Measurements from ENCODE around the gene PLXNA3. TPM values are rescaled to one million over a fixed set of nuclear protein-coding genes. Genes with fewer than 3 reads are reported as not detected.
A peak's percentile ranks its signal among the peaks of the same experiment; 100 is the strongest.

Gene PLXNA3
- total RNA-seq, 1 donor from 2014 or later = 128 TPM

DNA sequence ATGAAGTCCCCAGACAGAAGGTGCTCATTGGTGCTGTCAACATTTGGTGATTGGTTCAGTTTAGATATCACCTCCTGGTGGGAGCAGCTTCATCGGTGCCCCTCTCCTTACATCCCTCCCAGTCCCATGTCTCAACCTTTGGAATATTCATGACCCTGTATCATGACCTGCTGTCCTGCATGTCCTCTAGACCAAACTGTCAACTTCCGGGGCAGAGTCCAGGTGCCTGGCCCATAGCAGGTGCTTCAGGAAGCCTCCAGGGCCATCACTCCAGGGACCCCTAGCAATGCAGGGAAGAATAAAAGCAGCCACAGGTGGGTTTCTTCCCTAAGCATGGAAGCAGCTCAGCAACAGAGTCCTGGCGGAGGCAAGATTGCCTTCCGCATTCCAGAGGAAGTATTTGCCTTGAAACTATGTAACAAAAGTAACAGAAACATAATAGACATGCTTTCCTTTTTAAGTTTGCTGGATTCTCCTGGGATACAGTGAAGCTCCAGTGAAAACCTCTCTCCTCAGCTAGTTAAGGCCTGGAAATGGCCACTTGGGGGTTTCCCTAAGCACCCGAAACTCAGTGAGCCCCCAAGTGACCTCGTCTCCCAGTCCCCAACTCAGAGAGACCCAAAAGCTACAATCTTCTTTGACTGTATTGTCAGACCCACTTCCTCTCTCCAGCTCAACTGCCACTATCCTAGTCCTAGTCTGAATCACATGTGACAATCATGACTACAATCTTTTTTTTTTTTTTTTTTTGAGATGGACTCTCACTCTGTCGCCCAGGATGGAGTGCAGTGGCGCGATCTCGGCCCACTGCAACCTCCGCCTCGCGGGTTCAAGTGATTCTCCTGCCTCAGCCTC, 30.9 kb upstream of the PLXNA3 start:
- Mint-ChIP-seq H3K4me1 (peaks cover 25% of the 10 kb centered on the region), H3K27ac (peak overlapping the region; percentile 90), H3K36me3 (peaks cover 2% of the 10 kb centered on the region), H3K9me3 (peaks cover 12% of the 10 kb centered on the region), H3K27me3 (ENCODE audit: low read depth) (no peaks in the 10 kb centered on the region), H3K4me3 (peak overlapping the region; percentile 22)
- DNase-seq (ENCODE audit: low spot score in 2 of 2, unreplicated experiment in 2 of 2) = no peak
- TF ChIP-seq, protein P1, sequence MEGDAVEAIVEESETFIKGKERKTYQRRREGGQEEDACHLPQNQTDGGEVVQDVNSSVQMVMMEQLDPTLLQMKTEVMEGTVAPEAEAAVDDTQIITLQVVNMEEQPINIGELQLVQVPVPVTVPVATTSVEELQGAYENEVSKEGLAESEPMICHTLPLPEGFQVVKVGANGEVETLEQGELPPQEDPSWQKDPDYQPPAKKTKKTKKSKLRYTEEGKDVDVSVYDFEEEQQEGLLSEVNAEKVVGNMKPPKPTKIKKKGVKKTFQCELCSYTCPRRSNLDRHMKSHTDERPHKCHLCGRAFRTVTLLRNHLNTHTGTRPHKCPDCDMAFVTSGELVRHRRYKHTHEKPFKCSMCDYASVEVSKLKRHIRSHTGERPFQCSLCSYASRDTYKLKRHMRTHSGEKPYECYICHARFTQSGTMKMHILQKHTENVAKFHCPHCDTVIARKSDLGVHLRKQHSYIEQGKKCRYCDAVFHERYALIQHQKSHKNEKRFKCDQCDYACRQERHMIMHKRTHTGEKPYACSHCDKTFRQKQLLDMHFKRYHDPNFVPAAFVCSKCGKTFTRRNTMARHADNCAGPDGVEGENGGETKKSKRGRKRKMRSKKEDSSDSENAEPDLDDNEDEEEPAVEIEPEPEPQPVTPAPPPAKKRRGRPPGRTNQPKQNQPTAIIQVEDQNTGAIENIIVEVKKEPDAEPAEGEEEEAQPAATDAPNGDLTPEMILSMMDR (IDR thresholded peaks at IDR 0.05; ENCODE audit: unreplicated experiment) = no peak

GRCh38 chrX:154428176-154429171, 29.6 kb upstream of the PLXNA3 start, which contains the start of gene ATP6AP1:
Gene ATP6AP1, plus strand, starts transcription at chrX:154428677. Its CDS starts 16 bp downstream, at chrX:154428693.
- peaks cover 12% of the 10 kb centered on the region for H3K9me3 Mint-ChIP-seq
- TF ChIP-seq, protein P1 (IDR thresholded peaks at IDR 0.05; ENCODE audit: unreplicated experiment) = no peak
- peak; percentile 77 to 85 for DNase-seq (ENCODE audit: low spot score in 2 of 2, unreplicated experiment in 2 of 2)
- H3K27me3 Mint-ChIP-seq (ENCODE audit: low read depth) = no peaks in the 10 kb centered on the region
- peak within 1 kb of the TSS; percentile 90 for H3K27ac Mint-ChIP-seq
- H3K4me1 Mint-ChIP-seq = peaks cover 25% of the 10 kb centered on the region
- H3K36me3 Mint-ChIP-seq = peaks cover 6% of the 10 kb centered on the region
- peak within 1 kb of the TSS; percentile 66 for H3K4me3 Mint-ChIP-seq

- TF ChIP-seq, protein P1 (IDR thresholded peaks at IDR 0.05; ENCODE audit: unreplicated experiment) = no peak
- Mint-ChIP-seq H3K4me1 (peaks cover 25% of the 10 kb centered on the region), H3K36me3 (peaks cover 5% of the 10 kb centered on the region), H3K9me3 (peaks cover 8% of the 10 kb centered on the region), H3K4me3 (peak overlapping the region; percentile 66), H3K27ac (no peak overlapping the region), H3K27me3 (ENCODE audit: low read depth) (no peaks in the 10 kb centered on the region)
- no peak for DNase-seq (ENCODE audit: low spot score in 2 of 2, unreplicated experiment in 2 of 2)
Observed at GRCh38 chrX:154429711-154430110, 28.4 kb upstream of the PLXNA3 start.

DNA sequence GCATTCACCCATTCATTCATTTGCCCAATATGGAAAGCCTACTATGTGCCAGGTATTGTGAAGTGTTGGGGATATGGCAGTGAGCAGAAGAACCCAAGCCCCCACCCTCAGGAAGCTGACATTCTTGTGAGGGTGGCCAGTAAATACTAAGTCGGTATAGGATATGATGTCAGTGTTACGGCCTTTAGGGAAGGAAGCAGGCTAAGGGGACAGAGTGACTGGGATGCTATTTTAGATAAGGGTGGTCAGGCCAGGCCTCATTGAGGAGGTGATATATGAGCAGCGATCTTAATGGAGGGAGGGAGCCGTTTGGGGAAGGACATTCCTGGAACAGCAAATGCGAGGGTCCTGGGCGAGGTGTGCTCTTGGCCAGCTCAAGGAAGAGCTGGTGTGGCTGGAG, 27.6 kb upstream of the PLXNA3 start:
- no peak overlapping the region for H3K4me3 Mint-ChIP-seq
- peaks cover 8% of the 10 kb centered on the region for H3K9me3 Mint-ChIP-seq
- peak overlapping the region; percentile 49 for H3K27ac Mint-ChIP-seq

DNA sequence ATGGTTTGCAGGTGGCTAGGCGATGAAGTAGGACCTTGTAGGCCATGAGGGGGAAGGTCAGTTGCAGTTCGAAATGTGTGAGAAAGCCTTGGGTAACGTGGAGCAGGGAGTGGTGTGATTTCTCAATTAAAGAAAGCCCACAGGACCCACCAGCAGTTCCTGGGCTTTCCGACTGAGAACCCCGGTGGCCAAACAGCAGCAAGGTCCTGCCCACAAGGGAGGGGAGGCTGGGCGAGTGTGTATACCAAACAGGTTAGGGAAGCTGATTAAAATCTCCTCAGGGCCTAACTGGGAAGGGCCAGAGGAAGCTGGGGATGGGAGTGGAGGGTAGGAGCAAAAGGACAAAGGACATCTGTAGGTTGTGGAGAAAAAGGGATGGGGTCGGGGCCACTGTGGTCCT, 27.2 kb upstream of the PLXNA3 start:
- peaks cover 8% of the 10 kb centered on the region for H3K9me3 Mint-ChIP-seq
- no peak overlapping the region for H3K4me3 Mint-ChIP-seq
- no peaks in the 10 kb centered on the region for H3K27me3 Mint-ChIP-seq (ENCODE audit: low read depth)
- TF ChIP-seq, protein P1 (IDR thresholded peaks at IDR 0.05; ENCODE audit: unreplicated experiment) = no peak
- peaks cover 25% of the 10 kb centered on the region for H3K4me1 Mint-ChIP-seq
- H3K27ac Mint-ChIP-seq = peak overlapping the region; percentile 49
- peaks cover 9% of the 10 kb centered on the region for H3K36me3 Mint-ChIP-seq
- no peak for DNase-seq (ENCODE audit: low spot score in 2 of 2, unreplicated experiment in 2 of 2)

More for the DNA sequence above, 27.6 kb upstream of the PLXNA3 start:
- DNase-seq (ENCODE audit: low spot score in 2 of 2, unreplicated experiment in 2 of 2) = no peak
- H3K36me3 Mint-ChIP-seq = peaks cover 5% of the 10 kb centered on the region
- H3K4me1 Mint-ChIP-seq = peaks cover 25% of the 10 kb centered on the region
- TF ChIP-seq, protein P1 (IDR thresholded peaks at IDR 0.05; ENCODE audit: unreplicated experiment) = no peak
- H3K27me3 Mint-ChIP-seq (ENCODE audit: low read depth) = no peaks in the 10 kb centered on the region
